Neural cell (in vitro differentiated cells): ENCODE data around the gene C3orf33.

Source experiments
- EP300 ChIP-seq: fragments of 450-650 bp; conservative IDR thresholded peaks from 2 replicates; pipeline ENCODE4 v1.6.1; 2014; ENCODE audit warnings: antibody characterized with exemption, mild to moderate bottlenecking, moderate library complexity; ENCODE audit not compliant: poor library complexity, severe bottlenecking
- EZH2 ChIP-seq: fragments of 200-600, 300-800 bp; shearing (Covaris generic), sonication (generic); IDR thresholded peaks from 2 replicates; pipeline ENCODE4 v1.6.1; 2014; ENCODE audit warnings: antibody characterized with exemption, low read length, borderline replicate concordance, mild to moderate bottlenecking; ENCODE audit not compliant: insufficient read depth, poor library complexity, severe bottlenecking
- POLR2AphosphoS5 ChIP-seq: IDR thresholded peaks from 2 replicates; pipeline ENCODE4 v1.6.1; 2012
- RAD21 ChIP-seq: fragments of 450-650 bp; conservative IDR thresholded peaks from 2 replicates; pipeline ENCODE4 v1.6.1; 2014; ENCODE audit warnings: antibody characterized with exemption, mild to moderate bottlenecking, moderate library complexity
- REST ChIP-seq: IDR thresholded peaks from 2 replicates; pipeline ENCODE4 v1.6.1; 2012; ENCODE audit warnings: borderline replicate concordance
- TF ChIP-seq, protein P1 (sequence below): fragments of 450-650 bp; IDR thresholded peaks from 2 replicates; pipeline ENCODE4 v1.5.1; 2014; ENCODE audit warnings: antibody characterized with exemption, mild to moderate bottlenecking, moderate library complexity; ENCODE audit not compliant: poor library complexity, severe bottlenecking

- no peak for TF ChIP-seq EP300
- TF ChIP-seq, protein P1, sequence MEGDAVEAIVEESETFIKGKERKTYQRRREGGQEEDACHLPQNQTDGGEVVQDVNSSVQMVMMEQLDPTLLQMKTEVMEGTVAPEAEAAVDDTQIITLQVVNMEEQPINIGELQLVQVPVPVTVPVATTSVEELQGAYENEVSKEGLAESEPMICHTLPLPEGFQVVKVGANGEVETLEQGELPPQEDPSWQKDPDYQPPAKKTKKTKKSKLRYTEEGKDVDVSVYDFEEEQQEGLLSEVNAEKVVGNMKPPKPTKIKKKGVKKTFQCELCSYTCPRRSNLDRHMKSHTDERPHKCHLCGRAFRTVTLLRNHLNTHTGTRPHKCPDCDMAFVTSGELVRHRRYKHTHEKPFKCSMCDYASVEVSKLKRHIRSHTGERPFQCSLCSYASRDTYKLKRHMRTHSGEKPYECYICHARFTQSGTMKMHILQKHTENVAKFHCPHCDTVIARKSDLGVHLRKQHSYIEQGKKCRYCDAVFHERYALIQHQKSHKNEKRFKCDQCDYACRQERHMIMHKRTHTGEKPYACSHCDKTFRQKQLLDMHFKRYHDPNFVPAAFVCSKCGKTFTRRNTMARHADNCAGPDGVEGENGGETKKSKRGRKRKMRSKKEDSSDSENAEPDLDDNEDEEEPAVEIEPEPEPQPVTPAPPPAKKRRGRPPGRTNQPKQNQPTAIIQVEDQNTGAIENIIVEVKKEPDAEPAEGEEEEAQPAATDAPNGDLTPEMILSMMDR, result no peak
- TF ChIP-seq POLR2AphosphoS5, result no peak
- TF ChIP-seq REST, result no peak
- no peak for TF ChIP-seq RAD21
- TF ChIP-seq EZH2, result no peak
Observed at GRCh38 chr3:155714295-155714718, 91.8 kb downstream of the C3orf33 start.
